ENCODE measurements around the gene KLK15.

Gene KLK15

DNA sequence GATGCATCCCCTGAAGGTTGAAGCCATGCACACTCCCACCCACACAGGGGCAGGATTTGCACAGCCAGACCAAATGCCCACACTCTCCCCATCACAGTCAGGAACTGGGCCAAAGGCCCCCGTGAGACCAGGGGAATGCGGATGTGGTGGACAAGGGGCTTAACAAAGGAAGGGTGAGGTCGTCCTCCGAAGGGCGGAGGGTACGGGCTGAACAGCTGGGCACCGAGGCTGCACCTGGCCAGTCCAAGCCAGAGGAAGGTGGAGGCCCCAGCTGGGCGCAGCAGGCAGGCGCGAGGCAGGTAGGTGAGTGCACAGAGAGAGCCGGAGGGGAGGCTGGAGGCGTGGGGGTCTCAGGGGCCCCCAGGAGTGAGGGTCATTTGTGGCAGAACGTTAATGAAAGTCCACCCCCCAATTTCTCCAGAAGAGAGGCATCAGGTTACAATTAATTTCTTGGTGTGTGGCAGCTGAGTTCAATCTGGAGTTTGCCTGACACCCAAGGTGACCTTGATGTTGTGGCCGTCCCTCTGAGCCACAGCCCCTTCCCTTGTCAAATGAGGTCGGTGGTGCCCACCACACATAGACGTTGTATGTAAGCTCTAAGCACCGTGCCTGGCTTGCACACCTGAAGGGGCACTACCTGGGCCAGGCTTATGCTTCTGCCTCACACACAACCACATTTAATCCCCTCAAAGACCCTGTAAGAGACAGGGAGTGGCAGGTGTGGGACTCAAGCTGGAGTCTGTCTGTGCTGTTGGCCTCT is 2.9 kb downstream of the KLK15 start:
- Histone ChIP-seq H3K4me1 (ENCODE audit: control insufficient read depth, low read depth, low read length) (no peaks in the 10 kb centered on the region), H3K27me3 (ENCODE audit: control insufficient read depth, insufficient read depth, low read length) (peaks cover 13% of the 10 kb centered on the region), H3K9ac (ENCODE audit: low read length) (no peak overlapping the region), H3K9me3 (ENCODE audit: control insufficient read depth, low read depth, low read length) (no peaks in the 10 kb centered on the region), H3K36me3 (ENCODE audit: control insufficient read depth, low read depth, low read length) (no peaks in the 10 kb centered on the region), H3K4me3 (ENCODE audit: low read length) (no peak overlapping the region), H3K27ac (ENCODE audit: low read length) (no peak overlapping the region)

DNA sequence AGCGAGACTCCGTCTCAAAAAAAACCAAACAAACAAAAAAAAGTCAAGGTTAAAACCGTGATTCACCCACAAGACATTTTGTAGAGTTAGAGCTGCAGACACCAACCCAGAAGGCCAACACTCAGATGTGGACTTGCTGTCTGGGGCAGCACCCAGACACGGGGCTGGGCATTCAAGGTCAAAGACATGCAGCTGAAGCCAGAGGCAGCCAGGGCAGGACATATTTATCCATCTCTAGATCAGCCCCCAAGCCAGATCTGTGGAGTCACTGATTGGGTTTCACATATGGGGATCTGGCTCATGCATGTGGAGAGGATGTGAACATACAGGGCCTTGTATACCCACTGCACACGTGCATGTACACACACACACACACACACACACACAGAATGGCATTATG is 3.6 kb downstream of the KLK15 start:
- H3K27ac ChIP-seq (ENCODE audit: low read length) = no peak overlapping the region
- no peaks in the 10 kb centered on the region for H3K36me3 ChIP-seq (ENCODE audit: control insufficient read depth, low read depth, low read length)
- no peaks in the 10 kb centered on the region for H3K9me3 ChIP-seq (ENCODE audit: control insufficient read depth, low read depth, low read length)
- H3K27me3 ChIP-seq (ENCODE audit: control insufficient read depth, insufficient read depth, low read length) = peaks cover 6% of the 10 kb centered on the region
- no peak overlapping the region for H3K4me3 ChIP-seq (ENCODE audit: low read length)
- no peaks in the 10 kb centered on the region for H3K4me1 ChIP-seq (ENCODE audit: control insufficient read depth, low read depth, low read length)
- no peak overlapping the region for H3K9ac ChIP-seq (ENCODE audit: low read length)

DNA sequence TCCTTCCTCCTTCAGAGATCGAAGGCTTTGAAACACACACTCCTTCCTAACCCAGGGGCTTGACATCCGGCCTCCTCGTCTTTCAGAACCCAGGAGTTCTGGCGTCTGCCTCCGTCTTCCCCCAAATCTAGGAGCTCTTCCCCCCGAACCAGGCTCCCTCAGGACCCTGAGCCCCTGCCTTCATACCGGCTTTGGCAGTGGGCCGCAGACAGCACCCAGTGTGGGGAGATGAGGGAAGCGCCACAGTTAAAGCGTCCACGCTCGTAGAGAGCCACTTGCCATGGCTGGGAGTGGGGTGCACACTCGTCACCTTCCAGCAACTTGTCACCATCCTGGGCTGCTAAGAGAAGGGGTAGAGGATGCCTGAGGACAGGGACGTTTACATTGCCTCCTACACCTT is 5.9 kb downstream of the KLK15 start:
- peaks cover 6% of the 10 kb centered on the region for H3K27me3 ChIP-seq (ENCODE audit: control insufficient read depth, insufficient read depth, low read length)
- H3K36me3 ChIP-seq (ENCODE audit: control insufficient read depth, low read depth, low read length) = no peaks in the 10 kb centered on the region
- no peak overlapping the region for H3K9ac ChIP-seq (ENCODE audit: low read length)
- no peaks in the 10 kb centered on the region for H3K4me1 ChIP-seq (ENCODE audit: control insufficient read depth, low read depth, low read length)
- no peak overlapping the region for H3K4me3 ChIP-seq (ENCODE audit: low read length)
- H3K27ac ChIP-seq (ENCODE audit: low read length) = no peak overlapping the region
- H3K9me3 ChIP-seq (ENCODE audit: control insufficient read depth, low read depth, low read length) = no peaks in the 10 kb centered on the region

DNA sequence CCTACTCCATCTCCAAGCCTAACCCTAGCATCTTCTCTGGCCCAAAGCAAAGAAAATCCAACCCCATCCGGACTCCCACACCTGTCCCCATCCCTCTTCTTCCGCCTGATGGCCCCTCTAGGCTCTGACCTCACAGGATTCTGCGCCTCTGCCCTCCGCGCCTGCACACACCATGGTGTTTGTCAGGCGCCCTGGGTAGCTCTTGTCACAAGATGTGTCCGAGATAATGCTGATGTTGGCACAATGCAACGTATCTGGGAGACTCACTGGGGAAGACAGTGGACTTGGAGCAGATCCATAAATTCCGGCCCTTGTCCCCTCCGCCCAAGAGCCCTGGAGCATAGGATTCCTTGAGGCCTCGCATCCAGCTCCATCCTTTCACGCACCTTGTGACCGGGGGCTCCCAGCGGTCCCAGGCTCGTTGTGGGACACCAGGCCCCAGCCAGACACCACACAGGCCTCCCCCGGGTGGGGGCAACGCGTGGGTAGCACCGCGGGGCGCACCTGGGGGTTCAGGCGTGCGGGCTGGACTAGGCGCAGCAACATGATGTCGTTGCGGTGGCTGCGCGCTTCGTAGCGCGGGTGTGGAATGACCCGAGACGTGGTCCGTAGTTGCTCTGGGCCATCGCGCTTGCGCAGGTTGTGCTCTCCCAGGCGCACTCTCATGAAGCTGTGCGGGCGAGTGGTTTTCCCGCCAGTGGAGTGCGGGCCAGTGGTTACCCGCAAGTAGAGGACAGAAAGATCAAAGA is 6.7 kb downstream of the KLK15 start:
- peaks cover 14% of the 10 kb centered on the region for H3K27me3 ChIP-seq (ENCODE audit: control insufficient read depth, insufficient read depth, low read length)

DNA sequence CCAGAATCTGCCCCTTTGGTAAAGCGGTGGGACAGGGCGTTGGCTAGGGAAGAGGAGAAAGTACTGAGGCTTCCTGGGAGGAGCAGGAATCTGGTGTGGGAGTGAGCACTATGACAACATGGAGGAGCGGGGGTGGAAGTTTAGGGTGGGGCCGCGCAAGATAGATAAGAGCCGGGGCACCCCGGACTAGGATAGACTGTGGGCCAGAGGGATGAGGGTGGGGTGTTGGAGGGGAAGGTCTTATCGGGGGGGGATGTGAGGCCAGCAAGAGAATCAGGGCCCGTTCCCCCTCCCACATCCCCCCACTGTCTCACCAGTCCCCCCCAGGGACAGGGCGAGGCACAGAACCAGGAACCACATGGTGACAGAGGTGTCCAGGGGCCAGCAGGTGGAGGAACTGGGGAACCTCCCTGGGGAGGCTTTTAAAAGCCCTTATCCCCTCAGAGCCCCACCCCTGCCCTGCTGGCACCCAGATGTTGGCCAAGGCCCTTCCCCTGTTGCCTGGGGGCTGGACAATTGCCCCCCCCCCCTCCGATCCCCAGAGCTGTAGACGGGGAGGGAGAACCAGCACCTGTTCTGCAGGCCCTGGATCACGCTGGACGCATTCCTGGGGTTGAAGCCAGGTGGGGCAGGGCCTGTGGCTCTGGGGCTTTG is 9.9 kb downstream of the KLK15 start, which contains the start of gene KLK1:
TSS of gene KLK1 (minus strand) at position 399 of the 654 bp plus-strand sequence. CDS start at position 360, 39 bp downstream.
- Histone ChIP-seq H3K4me1 (ENCODE audit: control insufficient read depth, low read depth, low read length) (peaks cover 8% of the 10 kb centered on the region), H3K36me3 (ENCODE audit: control insufficient read depth, low read depth, low read length) (no peaks in the 10 kb centered on the region), H3K9me3 (ENCODE audit: control insufficient read depth, low read depth, low read length) (no peaks in the 10 kb centered on the region), H3K9ac (ENCODE audit: low read length) (no peak within 1 kb of the TSS), H3K4me3 (ENCODE audit: low read length) (no peak within 1 kb of the TSS), H3K27me3 (ENCODE audit: control insufficient read depth, insufficient read depth, low read length) (peaks cover 45% of the 10 kb centered on the region), H3K27ac (ENCODE audit: low read length) (no peak within 1 kb of the TSS)

More for the DNA sequence above, 6.7 kb downstream of the KLK15 start:
- H3K4me1 ChIP-seq (ENCODE audit: control insufficient read depth, low read depth, low read length) = no peaks in the 10 kb centered on the region
- no peak overlapping the region for H3K27ac ChIP-seq (ENCODE audit: low read length)
- no peak overlapping the region for H3K4me3 ChIP-seq (ENCODE audit: low read length)
- no peaks in the 10 kb centered on the region for H3K9me3 ChIP-seq (ENCODE audit: control insufficient read depth, low read depth, low read length)
- no peaks in the 10 kb centered on the region for H3K36me3 ChIP-seq (ENCODE audit: control insufficient read depth, low read depth, low read length)
- no peak overlapping the region for H3K9ac ChIP-seq (ENCODE audit: low read length)

DNA sequence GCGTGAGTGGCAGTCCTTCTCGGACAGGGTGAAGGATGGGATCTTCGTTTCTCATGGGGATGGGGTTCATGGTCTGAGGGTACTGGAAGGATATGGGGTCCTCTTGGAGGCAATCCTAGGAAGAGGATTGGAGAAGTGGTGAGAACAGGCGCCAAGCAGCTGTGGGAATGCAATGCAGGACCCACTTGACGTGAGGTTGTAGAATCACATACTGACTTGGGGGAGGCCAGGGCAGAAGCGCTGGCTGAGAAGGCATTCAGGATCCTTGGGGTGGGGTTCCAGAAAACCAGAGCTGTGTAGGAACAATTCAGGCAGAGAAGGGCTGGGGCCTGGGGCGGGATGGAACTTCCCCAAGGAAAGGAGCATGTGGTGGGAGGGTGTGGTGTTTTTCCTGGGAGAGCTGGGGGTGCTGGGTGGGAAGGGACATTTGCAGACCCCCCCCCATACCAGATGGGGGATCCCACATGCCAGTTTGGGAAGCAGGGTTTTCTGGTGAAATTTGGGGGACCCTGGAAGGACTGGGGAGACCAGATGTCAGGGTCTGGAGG is 10.6 kb downstream of the KLK15 start:
- Histone ChIP-seq H3K4me3 (ENCODE audit: low read length) (no peak overlapping the region), H3K9me3 (ENCODE audit: control insufficient read depth, low read depth, low read length) (no peaks in the 10 kb centered on the region), H3K27me3 (ENCODE audit: control insufficient read depth, insufficient read depth, low read length) (peaks cover 46% of the 10 kb centered on the region), H3K27ac (ENCODE audit: low read length) (no peak overlapping the region), H3K4me1 (ENCODE audit: control insufficient read depth, low read depth, low read length) (peaks cover 8% of the 10 kb centered on the region), H3K36me3 (ENCODE audit: control insufficient read depth, low read depth, low read length) (no peaks in the 10 kb centered on the region), H3K9ac (ENCODE audit: low read length) (no peak overlapping the region)

DNA sequence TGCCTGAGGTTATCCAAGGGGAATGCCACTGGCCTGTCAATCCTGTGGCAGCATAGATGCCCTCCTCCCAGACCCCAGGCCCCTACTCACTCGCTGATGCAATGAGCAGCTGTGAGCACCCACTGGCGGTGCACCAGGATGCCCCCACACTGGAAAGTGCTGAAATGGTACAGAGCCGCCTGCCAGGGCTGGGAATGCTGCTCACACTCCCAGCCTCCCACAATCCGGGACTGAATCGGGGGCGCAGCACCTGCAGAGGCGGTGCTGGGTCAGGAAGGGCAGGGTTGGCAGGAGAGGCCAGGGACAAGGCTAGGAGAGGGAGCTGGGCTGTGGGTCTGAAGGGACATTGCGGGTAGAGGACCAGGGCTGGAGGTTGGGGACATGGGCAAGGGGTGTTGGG is 11.8 kb downstream of the KLK15 start:
- Histone ChIP-seq H3K9ac (ENCODE audit: low read length) (no peak overlapping the region), H3K9me3 (ENCODE audit: control insufficient read depth, low read depth, low read length) (no peaks in the 10 kb centered on the region), H3K36me3 (ENCODE audit: control insufficient read depth, low read depth, low read length) (no peaks in the 10 kb centered on the region), H3K4me3 (ENCODE audit: low read length) (no peak overlapping the region), H3K27me3 (ENCODE audit: control insufficient read depth, insufficient read depth, low read length) (peaks cover 42% of the 10 kb centered on the region), H3K4me1 (ENCODE audit: control insufficient read depth, low read depth, low read length) (peaks cover 8% of the 10 kb centered on the region), H3K27ac (ENCODE audit: low read length) (no peak overlapping the region)

DNA sequence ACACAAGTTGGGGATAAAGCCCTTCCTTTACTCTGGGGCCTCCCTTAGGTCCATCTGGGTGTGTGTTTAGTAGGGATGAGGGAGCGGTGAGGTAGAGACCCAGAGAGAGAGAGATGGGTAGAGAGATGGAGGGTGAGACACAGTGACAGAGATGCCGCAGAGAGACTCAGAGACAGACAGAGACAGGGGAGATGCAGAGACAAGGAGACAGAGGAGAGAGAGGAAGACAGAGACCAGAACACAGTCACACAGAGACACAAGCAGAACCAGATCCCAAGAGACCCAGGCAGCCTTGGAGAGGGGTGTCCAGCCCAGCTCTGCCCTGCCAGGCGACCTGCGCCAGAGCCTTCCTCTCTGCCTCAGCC is 12.1 kb downstream of the KLK15 start:
- H3K27ac ChIP-seq (ENCODE audit: low read length) = no peak overlapping the region
- no peak overlapping the region for H3K9ac ChIP-seq (ENCODE audit: low read length)
- H3K36me3 ChIP-seq (ENCODE audit: control insufficient read depth, low read depth, low read length) = no peaks in the 10 kb centered on the region
- H3K27me3 ChIP-seq (ENCODE audit: control insufficient read depth, insufficient read depth, low read length) = peaks cover 46% of the 10 kb centered on the region
- H3K9me3 ChIP-seq (ENCODE audit: control insufficient read depth, low read depth, low read length) = no peaks in the 10 kb centered on the region
- no peak overlapping the region for H3K4me3 ChIP-seq (ENCODE audit: low read length)
- H3K4me1 ChIP-seq (ENCODE audit: control insufficient read depth, low read depth, low read length) = peaks cover 8% of the 10 kb centered on the region

DNA sequence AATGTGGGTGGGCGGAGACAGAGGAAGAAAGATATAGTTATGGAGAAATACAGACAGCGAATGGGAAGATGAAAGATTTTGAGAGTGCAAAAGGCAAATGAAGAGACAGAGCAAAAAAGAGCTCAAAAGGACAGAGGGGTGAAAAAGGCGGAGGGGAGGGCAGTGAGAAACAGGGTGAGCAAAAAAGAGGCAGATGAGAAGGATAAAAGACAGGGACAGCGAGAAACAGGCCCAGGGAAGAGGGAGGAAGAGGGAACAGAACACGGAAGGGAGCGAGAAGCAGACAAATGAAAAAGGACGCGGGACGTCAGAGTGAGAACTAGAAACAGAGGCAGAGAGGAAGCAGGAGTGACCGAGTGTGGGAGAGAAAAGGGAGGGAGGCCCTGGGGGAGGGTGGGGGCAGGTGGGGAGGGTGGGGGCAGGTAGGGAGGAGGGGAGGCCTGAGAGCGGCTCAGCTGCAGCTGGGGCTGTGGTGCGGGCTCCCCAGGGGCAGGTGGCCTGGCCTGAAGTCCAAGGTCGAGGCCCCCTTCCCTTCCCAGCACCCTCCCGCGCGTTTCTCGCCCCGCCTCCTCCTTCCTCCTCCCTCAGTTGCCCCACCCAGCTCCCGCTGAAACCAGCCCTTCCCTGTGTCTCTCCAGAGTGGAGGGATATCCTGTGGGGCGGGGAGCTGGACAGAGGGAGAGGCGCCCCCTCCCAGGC is 12.7 kb downstream of the KLK15 start:
- Histone ChIP-seq H3K4me1 (ENCODE audit: control insufficient read depth, low read depth, low read length) (peaks cover 8% of the 10 kb centered on the region), H3K27me3 (ENCODE audit: control insufficient read depth, insufficient read depth, low read length) (peaks cover 50% of the 10 kb centered on the region), H3K36me3 (ENCODE audit: control insufficient read depth, low read depth, low read length) (no peaks in the 10 kb centered on the region), H3K4me3 (ENCODE audit: low read length) (peak overlapping the region; percentile 51), H3K27ac (ENCODE audit: low read length) (no peak overlapping the region), H3K9me3 (ENCODE audit: control insufficient read depth, low read depth, low read length) (no peaks in the 10 kb centered on the region), H3K9ac (ENCODE audit: low read length) (no peak overlapping the region)

DNA sequence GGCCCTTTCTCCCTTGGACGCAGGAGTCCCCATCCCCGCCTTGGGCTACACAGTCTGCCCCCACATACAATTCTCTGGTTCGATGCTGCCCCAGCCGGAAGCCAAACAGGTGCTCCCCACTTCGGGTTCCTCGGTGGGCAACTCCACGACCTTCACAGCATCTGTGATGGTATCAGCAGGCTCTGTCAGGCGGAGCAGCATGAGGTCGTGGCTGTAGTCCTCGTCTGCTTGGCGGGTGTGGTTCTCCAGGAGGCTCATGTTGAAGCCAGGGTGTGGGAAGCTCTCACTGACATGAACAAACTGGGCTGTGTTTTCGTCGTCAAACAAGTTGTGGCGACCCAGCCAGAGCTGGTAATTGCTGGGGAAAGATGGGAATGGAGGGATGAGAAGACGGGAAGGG is 13.3 kb downstream of the KLK15 start:
- no peak overlapping the region for H3K27ac ChIP-seq (ENCODE audit: low read length)
- no peak overlapping the region for H3K9ac ChIP-seq (ENCODE audit: low read length)
- peak overlapping the region; percentile 51 for H3K4me3 ChIP-seq (ENCODE audit: low read length)
- H3K4me1 ChIP-seq (ENCODE audit: control insufficient read depth, low read depth, low read length) = peaks cover 8% of the 10 kb centered on the region
- H3K36me3 ChIP-seq (ENCODE audit: control insufficient read depth, low read depth, low read length) = no peaks in the 10 kb centered on the region
- no peaks in the 10 kb centered on the region for H3K9me3 ChIP-seq (ENCODE audit: control insufficient read depth, low read depth, low read length)
- peaks cover 50% of the 10 kb centered on the region for H3K27me3 ChIP-seq (ENCODE audit: control insufficient read depth, insufficient read depth, low read length)

DNA sequence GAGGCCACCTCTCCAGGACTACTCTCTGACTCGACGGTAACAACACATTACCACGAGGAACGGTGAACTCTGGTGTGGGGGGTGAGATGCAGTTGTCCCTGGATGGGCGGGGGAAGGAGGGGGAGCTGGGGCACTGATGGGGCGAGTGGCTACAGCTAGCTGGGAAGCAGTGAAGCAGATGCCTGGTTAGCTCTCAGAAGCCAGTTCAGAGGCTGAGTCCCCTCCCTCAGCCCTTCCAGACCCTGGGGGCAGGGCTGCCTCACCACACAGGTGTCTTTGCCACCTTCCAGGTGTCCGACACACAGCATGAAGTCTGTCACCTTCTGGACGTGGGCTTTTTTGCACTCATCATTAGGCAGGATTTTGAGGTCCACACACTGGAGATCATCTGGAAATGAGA is 13.7 kb downstream of the KLK15 start:
- H3K27ac ChIP-seq (ENCODE audit: low read length) = no peak overlapping the region
- H3K4me3 ChIP-seq (ENCODE audit: low read length) = peak overlapping the region; percentile 51
- no peaks in the 10 kb centered on the region for H3K9me3 ChIP-seq (ENCODE audit: control insufficient read depth, low read depth, low read length)
- peaks cover 50% of the 10 kb centered on the region for H3K27me3 ChIP-seq (ENCODE audit: control insufficient read depth, insufficient read depth, low read length)
- no peaks in the 10 kb centered on the region for H3K36me3 ChIP-seq (ENCODE audit: control insufficient read depth, low read depth, low read length)
- no peak overlapping the region for H3K9ac ChIP-seq (ENCODE audit: low read length)
- H3K4me1 ChIP-seq (ENCODE audit: control insufficient read depth, low read depth, low read length) = peaks cover 8% of the 10 kb centered on the region

Data from iPS-18a (cell line).